CD4-positive, alpha-beta T cell treated with Interleukin-6 for 4 hours (primary cell): ENCODE results near the gene OPTC.

Source experiments
- DNase-seq: peaks from one replicate; pipeline ENCODE4 v3.0.0-alpha.2; 2020; ENCODE audit warnings: mixed read lengths

Gene OPTC

DNA sequence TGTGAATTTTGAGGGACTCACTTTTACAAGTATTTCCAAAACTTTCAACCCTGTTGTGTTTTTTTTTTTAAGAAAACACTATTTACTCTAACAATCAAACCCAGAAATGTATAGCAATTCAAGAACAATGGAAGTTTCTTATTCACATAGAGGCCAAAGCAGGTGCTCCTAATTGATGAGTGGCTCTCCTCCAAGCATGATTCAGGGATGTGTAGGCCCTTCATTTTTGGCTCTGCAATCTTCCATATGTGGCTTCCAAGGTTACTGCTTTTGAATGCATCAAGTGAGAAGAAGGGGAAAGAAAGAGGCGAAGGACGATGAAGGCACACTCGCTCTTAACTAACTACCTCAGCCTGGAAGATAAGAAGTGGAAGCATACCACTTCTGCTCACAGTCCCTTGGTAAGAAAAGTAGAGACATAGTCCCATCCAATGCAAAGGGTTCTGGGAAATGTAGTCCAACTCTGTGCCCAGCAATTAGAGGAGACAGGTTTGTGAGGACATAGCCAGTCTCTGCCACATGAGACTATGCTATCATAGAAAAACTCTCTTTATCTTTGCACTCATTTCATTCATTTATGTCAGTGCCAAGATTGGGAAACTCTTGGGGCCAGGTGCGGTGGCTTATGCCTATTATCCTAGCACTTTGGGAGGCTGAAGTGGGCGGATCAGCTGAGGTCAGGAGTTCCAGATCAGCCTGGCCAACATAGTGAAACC is 46.0 kb downstream of the OPTC start:
- no peak for DNase-seq

DNA sequence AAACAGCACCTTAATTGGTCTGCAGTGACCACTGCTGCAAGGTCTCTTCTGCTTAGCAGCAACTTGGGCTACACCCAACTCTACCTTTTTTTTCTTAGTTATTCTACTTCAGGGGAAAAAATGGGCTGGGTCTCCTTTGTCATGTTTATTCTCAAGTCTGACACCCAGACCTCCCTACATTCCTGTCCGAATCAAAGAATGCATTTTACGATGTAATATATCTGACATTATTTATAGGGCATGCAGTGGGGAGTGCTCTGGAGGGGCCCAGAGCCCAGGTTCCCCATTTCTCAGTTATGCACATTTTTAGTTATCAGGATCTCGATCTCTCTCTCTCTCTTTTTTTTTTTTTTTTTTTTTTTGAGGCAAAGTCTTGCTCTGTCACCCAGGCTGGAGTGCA is 50.5 kb downstream of the OPTC start:
- no peak for DNase-seq

DNA sequence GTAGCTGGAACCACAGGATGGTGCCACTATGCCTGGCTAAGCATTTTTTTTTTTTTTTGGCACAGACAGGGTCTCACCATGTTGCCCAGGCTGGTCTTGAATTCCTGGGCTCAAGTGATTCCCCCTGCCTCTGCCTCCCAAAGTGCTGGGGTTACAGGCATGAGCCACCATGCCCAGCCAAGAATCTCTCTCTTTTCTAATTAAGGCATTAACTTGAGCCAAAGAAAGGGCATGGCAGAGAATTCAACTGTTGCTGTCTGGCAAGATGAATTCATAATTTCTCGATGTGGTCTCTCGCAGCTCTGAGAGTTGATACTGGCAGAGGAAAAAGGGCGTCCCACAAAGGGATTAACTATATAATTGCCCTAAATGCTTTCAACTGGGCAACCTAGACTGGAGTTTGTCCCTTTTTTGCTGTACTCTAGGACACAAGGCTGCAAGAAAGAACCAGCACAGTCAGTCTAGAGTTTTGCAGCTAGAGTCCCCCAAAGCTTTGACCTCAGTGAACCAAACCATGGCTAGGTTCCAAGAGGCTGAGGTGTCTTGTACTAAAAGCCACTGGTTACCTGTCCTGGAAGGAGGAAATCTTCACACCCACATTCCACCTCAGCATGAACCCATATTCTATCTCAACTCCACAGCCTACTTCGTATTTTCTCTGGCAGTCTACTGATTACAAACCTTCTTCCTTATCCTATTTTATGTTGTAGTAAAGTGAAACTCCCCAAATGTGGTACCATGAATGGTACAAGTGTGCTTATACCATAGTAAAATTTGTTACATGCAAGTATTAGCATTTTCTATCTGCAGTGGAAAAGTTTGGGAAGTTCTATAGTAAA is 51.2 kb downstream of the OPTC start:
- no peak for DNase-seq

DNA sequence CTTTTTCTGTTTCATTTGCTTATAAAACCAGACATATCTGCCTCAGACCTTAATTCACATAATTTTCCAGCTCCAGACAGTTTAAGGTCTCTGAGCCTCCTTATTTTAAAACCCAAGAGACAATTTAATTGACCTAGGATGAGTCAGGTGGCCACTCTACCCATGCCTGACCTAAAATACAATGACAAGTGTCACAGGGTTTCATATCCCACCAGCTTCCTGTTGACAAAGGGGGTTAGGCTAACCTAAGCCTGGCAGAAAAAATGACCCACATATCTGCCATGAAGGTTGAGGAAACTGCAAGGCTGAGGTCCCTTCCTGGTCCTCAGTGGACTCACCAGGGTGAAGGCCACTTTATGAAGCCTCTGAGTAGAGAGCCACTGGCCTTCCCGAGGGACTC is 52.3 kb downstream of the OPTC start:
- no peak for DNase-seq

DNA sequence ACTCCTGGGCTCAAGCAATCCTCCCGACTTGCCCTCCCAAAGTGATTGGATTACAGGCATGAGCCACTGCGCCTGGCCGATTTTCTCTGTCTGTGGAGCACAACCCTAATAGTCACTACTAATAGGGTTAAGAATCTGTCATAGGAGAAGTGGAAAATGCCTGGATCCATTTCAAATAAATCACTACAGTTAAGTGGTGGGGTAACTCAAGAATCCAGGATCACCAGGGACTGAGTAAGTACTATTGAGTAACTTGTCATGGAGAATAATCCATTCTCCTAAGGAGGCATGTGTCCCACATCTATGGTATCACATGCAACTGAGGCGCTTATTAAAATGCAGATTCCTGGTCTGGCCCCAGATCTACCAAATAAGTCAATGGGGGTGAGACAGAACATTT is 53.2 kb downstream of the OPTC start:
- DNase-seq, result no peak

DNA sequence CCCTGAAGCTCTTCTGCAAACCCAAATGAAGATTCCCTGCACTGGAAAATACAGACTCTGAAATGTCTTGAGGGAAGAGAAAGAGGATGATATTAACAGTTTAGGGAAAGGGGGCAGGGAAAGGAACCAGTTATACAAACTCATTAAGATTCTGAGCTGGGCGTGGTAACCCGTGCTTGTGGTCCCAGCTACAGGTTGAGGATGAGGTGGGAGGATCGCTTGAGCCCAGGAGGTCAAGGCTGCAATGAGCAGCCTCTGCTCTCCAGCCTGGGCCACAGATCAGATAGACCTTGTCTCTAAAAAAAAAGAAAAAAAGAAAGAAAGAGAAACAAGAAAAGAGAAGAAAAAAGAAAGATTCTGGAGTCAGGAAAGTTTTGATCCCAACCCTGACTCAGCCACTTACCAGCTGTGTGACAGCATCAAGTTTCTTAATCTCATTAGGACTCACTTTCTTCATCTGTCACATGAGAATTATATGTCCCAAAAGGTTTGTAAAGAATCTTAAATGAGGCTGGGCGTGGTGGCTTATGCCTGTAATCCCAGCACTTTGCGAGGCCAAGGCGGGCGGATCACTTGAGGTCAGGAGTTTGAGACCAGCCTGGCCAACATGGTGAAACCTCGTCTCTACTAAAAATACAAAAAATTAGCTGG is 53.9 kb downstream of the OPTC start:
- no peak for DNase-seq

DNA sequence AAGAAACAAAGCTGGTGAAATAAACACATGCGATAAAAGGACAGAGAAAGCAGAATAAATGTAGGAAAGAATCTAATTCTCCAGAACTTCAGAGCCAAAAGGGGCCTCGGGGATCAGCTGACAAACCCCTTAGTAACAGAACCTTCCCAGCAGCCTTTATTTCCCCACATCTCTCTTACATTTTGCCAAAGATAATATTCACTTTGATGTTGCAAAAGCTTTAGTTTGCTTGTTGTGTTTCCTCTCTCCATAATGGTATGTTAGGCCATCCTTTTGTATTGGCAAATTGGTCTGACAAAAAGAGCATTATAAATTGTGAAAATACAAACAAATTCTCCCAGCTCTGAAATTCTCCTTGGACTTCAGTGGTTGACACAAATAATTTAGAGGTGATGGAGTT is 54.9 kb downstream of the OPTC start:
- no peak for DNase-seq

DNA sequence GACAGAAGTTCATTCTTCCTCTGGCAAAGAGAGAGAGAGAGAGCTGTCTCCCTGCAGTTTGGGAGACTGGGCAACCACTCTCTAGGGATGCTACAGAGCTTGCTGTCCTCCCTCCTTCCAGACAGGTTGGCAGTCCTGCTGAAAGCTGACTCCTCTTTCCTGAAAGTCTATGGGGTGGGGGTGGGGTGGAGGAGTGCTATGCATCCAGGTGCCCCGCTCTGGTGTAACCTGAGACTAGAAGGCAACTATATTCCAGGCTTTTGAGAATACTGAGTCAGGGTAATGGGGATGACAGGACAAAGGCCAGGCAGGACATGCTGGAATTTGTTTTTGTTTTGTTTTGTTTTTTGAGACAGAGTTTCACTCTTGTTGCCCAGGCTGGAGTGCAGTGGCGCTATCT is 55.4 kb downstream of the OPTC start:
- no peak for DNase-seq

DNA sequence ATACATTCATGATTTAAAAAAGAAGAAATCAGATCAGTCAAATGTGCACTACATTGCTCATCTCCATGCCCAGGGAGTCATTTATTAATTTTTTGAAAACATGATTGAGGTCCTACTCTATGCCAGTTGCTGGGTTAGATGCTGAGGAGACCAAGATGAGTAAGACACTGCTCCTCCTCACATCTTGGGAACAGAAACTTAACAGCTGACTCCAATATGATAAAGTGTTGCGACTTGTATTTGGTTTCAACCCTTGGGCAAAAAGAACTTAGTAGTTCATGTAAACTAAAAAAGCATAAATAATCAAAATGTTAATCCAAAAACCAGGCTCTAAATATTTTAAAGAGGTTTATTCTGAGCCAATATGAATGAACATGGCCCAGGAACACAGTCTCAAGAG is 56.9 kb downstream of the OPTC start:
- DNase-seq, result no peak

DNA sequence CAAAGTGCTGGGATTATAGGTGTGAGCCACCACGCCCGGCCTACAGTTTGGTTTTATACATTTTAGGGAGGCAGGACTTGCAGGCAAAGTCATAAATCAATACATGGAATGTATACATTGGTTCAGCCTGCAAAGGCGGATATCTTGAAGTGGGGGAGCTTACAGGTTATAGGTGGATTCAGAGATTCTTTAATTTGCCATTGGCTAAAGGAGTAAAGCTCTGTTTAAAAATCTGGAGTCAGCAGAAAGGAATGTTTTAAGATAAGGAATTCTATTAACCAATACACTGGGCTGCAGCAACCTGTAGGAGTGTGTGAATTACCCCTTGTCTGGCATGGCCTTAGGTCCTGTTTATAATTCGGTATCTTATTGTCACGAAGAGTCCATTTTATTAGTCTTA is 57.6 kb downstream of the OPTC start:
- DNase-seq, result no peak

DNA sequence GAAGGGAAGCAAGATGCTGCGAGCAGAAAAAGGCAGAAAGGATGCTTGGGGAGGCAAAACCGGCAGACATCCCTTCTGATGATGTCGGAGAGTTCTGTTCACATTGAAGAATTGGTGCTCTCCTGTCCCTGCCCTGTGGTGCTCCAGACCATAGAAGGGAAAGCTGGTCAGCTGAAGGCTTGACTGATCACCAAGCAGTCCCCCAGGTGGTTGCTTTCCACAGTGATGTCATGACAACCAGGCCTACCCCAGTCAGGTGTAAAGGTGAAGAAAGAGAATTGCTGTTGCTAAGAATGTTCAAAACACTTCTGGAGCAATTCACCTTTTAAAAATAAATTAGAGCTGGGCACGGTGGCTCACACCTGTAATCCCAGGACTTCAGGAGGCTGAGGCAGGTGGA is 59.5 kb downstream of the OPTC start:
- no peak for DNase-seq

DNA sequence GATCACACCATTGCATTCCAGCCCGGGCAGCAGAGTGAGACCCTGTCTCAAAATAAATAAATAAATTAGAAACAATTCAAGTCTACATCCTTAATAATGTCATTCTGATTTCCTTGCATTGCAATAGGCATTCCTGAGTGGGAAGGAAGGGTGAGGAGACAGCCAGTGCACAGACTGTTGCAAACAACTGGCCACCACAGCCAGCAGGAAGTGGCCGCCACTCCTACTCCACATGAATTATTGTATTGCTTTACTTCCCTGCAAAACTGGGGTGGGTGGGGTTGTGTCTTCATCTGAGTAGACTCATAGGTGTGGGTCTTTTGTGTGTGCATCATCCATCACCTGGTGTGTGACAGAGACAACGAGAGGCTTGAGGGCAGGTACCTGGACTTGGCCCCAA is 60.1 kb downstream of the OPTC start:
- DNase-seq, result no peak

DNA sequence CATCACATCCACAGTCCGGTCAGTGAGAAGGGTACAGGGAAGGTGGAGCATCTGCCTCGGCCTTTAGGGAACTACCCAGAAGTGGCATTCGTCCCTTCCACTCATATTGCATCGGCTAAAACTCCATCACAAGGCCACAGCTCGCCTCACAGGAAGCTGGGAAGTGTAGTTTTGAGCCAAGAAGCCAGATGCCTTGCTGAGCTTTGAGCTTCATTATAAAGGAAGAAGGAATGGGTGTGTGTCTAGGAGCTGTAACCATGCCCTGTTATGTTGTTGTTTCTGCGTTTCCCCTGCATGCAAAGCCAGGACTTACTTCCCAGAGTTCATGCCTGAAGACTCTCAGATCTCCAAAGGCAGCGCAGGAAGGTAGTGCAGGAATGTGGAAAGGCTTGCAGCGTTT is 61.1 kb downstream of the OPTC start:
- no peak for DNase-seq

DNA sequence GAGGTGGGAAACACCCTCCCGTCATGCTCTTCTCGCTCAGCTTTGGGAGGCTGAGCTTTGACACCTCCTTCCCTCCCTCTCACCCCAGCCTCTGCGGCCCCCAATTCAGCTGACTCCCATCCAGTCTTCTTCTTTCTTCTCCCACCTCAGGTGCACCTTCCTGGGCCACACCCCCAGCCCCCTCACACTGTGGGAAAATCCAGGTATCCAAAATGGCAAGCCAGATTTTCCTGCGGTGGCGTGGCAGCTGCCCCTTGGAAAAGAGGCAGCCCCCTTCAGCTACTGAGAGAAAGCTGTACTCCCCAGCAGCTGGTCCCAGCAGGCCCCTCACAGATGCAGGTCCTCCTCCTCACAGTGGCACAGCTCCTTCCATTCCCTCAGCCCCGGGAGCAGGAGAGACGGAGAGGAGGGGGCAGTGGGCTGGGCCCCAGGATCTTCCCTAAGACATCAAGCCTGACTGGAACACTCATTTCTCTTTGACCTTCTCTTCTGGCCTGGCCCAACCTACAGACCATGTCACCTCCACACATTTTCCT is 61.6 kb downstream of the OPTC start:
- DNase-seq, result no peak

DNA sequence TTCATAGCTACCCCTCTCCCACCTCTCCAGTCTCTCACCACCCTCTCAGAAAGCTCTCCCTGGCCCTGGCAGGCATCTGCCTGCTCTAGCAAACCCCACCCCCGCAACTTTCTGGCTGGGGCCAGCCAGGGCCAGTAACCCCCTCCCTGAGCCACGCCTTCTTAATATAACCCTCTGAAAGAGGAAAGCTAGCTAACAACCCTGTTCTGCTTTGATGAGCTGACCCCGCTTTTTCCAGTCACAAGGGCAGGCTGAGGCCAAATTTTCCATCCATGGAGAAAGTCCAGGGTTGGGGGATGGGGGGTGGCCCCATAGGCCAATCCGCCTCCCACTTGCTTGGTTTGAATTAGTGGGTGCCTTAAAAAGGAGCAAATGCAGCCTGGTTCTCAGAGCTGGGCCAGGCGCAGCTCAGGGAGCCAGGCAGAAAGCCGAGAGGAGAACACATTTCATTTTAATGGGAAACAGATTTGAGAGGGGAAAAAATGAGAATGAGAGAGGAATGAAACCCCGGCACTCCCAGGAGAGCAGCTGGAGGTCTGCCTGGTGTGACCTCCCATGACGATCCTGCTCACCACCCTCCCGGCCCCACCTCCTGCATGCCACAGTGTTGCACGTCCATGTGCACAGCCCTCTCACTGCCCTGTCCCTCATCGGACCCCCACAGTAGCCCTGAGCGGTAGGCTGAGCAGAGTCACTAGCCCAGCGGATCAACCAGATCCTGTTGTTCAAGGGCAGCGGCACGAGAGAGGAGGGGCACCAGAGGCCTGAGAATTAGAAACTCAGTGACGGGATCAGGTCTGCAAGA is 62.3 kb downstream of the OPTC start:
- no peak for DNase-seq

DNA sequence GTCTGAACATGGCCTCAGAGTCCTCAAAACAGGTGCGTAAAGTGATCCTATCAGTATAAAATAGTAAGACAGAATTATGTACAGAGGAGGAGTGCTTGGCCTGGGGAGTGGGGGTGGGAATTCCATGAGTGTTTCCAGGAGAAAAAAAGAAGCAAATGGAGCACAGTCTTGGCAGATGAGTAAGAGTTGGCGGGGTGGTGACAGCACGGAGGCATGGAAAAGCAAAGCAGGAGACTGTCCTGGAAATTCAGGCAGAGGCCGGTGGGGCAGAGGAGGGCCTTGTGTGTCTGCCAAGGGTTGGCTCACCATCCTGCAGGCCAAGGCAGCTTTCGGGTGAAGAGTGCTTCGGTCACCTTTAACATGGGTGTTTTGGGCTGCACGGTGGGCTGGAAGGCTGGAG is 63.4 kb downstream of the OPTC start:
- no peak for DNase-seq

DNA sequence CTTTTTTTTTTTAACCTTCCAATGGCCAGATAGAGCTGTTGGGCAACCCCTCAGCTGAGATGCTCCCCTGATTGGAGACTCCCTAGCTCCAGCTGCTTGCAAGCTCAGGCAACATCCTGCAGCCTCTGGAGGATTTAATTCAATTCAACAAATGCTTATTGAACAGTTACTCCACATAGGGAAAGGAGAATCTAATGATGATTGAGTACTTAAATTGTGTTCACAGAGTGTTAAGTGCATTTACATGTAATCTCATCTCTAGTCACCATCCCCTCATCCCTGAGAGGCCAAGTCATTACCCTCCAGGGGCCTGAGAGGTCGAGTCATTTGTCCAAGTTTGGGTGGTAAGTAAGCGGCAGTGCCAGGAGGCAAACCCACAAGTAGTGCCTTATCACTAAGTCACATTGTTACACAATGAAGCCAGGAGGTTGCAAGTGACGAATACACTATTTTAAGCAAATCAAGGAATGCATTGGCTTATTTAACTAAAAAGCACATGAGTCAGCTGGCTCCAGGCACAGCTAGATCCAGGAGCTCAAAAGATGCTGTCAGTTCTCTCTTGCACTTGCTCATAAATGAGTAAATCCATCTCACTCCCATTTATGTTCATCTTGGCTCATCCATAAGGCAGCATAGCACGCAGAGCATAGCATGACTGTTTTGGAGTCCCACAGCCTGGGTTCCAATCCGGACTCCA is 64.3 kb downstream of the OPTC start:
- no peak for DNase-seq
